ENCODE results near the gene CASS4.

- TF ChIP-seq CTCF (IDR thresholded peaks at IDR 0.05) (no peak), POLR2A (IDR thresholded peaks at IDR 0.05) (no peak)
Measured at GRCh38 chr20:56463428-56463827, 51.4 kb downstream of the CASS4 start.

Data from right lobe of liver (tissue), 4 donors.